Dedifferentiated amniotic fluid mesenchymal stem cell (primary cell): ENCODE data around the gene KRT76.
"Not testable (repeated sequence)": the region's sequence is repeated elsewhere in the genome, so short reads cannot be mapped to it uniquely, and the experiment has no call there.

Experiments
- DNase-seq: peaks from one replicate; pipeline ENCODE4 v3.0.0-alpha.2; 2016; ENCODE audit errors: extremely low spot score

The KRT76 gene

DNA sequence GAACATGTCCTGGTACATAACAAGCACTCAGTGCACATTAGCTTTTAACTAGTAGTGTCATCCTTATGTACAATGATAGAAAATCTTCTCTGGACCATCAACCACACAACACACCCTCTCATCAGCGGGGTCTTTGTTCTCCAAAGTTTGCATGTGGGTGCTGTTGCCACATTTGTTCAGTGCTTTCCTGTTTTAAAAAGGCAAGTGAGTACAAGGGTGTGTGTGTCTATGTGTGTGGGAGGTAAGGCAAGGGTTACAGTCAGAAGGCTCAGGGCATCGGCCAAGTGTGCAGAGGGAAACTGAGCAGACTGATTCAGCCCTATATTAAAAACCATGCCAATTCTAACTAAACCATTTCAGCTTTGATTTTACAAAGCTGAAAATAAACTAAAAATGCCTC is 17.9 kb downstream of the KRT76 start:
- no peak for DNase-seq

DNA sequence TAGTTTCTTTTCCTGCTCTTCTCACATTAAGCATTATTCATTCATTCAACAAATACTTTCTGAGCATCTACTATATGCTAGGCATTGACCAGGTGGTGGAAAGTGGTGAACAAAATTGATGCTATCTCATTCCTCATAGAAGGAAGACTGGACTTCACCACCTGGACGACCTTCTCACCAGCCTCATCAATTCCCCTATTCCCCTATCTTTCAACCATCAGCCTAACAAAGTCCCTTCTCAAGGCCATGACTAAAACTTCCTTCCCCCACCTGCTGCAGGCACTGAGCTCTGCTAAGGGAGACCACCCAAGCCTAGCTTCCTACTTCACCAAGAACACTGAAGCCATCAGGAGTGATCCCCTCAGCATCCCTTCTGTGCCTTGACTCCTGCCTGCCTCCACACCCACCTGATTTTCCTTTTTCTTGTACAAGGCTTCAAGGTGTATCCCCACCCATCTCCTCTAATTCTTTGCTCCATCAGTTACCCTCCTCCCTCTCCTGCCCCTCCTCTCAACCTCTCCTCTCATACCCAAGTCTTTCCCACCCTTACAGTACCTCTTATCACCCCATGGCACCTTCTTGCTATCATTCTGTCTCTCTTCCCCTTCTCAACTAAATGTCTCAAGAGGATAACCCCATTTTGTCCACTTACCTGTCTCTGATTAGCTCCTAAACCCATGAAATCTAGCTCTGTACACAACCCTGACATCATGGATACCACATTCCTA is 19.5 kb downstream of the KRT76 start:
- no peak for DNase-seq

DNA sequence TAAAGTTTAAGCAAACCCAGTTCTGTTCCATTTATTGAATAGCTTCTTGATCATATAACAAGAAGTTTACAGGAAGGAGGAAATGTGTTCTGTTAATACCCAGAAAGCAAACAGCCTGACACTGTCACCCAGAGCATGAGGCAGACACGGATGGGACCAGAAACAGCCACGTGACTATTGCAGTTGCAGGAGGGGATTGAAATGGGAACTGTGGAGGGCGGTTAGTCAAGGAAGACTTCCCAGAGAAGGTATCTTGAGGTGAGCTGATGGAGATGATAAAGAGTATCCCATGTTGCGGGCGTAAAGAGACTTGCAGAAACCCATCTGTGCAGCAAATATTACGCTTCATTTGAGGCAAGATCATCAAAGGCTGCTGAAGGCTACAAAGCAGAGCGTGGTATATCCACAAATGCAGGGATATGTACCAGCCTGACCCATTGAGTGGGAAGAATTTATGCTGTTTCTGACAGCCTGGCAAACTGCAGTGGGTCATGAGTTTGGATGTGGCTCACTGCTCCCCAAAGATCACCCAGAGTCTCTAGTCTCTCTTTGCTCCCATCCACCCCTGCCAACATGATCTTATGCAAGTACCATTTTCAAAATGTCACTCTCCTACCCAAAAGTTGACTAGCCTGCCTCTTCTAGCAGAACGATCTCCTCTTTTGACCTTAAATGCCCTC is 20.7 kb downstream of the KRT76 start:
- DNase-seq, result no peak

DNA sequence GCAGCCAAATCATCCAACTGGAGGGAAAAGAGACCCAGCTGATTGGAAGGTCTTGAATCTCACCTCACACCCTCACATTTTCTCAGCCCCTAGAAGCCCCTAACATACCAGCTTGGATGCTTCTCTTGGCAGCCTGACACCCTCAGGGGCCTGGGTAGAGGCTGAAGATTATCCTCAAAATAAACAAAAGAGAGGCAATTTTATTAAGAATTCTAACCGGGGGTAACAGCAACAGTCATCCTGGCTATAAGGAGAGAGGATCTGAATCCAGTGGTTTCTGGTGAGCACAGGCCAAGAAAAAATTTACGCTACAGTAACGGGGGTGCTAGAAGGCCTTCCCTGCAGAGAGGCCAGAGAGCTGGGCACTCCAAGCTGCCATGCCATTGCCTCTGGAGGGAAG is 21.6 kb downstream of the KRT76 start:
- no peak for DNase-seq

DNA sequence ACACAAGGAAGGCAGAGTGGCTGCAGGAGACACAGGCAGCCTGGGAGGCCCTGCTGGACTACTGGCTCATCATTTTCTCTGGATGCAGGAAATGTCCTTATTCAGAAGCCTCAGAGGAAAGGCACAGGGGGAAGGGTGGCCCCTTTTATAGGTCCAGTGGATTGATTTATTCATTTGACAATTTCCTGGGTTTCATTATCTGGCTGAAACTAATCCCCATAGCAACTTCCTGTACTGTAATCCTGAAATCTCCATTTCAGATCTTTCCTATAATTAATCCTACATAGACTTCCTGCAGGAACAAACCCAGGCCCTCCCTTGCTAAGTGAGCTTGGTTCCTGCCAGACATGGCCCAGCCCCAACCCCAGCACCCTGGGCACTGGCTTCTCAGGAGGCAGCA is 23.0 kb downstream of the KRT76 start:
- no peak for DNase-seq

DNA sequence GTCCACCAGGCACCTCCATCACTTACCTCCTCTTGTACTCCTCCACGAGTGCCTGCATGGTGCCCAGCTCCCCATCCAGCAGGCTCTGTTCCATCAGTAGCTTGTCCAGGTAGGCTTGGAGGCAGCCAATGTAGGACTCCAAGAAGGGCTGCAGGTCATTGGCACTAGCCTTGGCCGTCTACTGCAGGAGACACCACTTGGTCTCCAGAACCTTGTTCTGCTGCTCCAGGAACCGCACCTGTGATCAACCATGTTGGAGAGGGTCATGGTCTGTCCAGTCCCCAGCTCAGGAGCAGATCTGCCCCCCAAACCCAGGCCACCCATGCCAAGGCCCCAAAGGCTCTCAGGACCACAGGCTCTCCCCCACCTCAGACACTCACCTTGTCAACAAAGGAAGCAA is 23.9 kb downstream of the KRT76 start:
- no peak for DNase-seq

DNA sequence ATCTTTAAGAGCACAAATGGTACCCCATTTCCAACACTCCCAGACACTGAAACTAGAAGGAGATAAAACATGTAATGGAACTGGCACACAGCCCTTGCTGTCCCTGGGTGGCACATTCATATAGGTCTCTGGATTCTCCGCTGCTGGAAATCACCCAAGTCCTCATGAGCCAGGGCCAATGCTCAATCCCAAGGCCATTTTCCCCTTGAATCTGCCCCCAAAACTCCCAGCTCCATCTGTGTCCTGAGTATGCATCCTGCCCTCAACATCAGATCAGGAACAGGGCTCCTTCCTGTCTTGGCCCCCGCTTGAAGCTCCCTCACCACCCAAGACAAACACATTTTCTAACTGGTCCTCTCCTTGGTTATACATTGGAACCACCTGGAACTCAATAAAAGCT is 24.6 kb downstream of the KRT76 start:
- DNase-seq, result no peak

DNA sequence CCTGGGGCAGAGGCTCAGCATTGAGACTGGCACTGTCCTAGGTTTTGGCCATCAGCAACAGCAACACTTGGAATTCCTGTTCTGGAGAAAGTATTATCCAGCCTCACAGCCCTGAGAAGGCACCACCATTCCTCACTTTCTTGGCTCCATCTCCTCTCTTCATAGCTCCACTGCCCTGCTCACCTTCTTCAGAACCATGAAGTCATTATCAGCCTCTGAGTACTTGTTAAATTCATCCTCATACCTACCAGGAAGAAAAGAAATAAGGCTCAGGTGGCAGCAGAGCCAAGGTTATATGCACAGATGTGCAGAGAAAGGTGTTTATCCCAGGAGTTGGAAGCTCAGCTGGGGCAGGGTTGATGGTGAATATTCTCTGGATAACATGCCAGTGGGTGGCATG is 25.4 kb downstream of the KRT76 start:
- no peak for DNase-seq

DNA sequence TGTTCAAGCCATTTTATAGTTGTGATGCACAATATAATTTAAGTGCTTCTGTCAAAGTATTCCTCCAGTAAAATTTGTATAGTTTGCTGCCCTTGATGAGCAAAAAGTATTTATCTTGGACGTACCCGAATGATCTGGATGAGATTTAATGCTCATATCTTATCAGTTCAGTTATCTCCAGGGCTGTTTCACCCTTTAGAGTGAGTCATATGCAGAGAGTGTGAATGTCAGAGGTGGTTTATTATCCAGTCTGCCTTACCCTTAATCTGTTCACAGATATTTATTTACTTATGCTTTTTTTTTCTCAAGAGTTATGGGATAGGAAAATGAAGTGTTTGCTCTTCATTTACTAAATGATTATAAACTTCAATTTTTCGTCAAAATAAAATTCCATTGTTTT is 26.6 kb downstream of the KRT76 start:
- DNase-seq, result not testable (repeated sequence)

DNA sequence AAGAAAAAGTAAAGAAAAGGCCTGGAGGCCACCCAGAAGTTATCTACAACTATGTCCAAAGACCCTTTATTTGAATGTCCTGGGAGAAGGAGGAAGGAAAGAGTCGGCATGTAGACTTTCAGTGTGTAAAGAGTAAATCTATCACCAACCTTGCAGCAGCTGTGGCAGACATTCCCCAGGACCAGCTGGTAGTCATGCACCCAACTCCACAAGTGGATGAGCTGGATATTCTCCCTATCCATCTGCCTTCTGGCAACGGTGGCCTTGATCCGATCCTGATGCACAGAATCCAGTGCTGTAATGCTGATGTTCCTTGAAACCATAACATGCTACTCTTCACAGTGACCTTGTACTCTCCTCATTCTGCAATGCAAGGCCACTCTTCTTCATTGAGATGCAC is 27.3 kb downstream of the KRT76 start:
- no peak for DNase-seq

DNA sequence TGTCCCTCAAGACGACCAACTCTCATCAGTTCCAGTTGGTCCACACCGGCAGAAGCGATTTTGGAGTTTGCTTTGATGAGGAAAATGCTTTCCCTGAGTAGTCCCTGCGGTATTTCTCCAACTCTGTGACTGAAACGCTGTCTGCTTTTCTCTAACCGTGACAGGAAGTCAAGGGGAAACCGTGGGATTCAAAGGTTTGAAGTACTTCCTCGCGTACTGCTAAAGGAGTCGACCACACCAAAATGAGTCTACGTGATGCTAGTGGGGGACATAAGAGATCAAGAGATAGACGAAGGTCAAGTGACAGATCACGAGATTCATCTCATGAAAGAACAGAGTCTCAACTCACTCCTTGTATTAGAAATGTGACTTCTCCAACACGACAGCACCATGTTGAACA is 28.6 kb downstream of the KRT76 start:
- DNase-seq, result no peak

DNA sequence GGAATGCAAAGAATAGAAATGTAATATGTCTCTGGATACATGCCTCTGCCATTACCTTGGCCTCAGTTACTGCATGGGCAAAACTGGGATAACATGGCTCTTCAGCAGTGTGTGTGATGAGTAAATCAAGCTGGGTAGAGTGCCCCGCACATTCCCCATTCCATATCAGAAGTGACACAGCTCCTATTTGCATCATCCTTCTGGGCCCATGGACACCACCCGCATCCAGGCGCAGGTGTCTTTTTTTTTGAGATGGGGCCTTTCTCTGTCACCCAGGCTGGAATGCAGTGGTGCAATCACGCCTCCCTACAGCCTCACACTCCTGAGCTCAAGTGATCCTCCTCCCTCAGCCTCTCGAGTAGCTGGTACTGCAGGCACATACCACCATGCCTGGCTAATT is 31.6 kb downstream of the KRT76 start:
- no peak for DNase-seq

DNA sequence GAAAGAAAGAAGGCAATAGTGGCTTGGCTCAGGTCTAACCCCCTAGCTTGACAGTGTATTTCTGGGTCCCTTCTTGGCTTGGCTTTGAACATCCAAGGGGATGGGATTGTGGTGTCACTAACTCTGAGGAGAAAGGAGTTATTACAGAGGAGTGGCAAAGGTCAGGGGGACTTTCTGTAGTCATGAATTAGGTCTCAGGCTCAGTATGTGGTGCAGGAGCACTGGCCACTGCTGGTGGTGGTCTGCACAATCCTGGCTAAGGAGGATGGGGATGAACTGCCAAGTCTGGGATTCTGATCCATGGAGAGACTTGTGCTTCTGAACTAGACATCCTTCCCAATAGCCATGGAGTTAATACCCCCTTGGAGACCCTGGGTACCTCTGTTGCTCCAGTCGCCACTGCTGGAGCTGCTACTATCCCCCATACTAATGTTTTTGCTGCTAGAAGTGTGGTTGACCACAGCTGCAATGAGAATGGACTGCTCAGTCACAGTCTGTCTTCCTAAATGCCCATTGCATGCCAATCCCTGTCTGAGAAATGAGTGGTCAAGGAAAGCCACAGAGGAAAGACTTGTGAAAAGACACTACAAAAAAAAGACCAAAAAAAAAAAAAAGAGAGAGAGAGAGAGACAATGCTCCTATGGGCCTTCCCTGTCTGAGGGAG is 32.5 kb downstream of the KRT76 start:
- DNase-seq, result no peak

DNA sequence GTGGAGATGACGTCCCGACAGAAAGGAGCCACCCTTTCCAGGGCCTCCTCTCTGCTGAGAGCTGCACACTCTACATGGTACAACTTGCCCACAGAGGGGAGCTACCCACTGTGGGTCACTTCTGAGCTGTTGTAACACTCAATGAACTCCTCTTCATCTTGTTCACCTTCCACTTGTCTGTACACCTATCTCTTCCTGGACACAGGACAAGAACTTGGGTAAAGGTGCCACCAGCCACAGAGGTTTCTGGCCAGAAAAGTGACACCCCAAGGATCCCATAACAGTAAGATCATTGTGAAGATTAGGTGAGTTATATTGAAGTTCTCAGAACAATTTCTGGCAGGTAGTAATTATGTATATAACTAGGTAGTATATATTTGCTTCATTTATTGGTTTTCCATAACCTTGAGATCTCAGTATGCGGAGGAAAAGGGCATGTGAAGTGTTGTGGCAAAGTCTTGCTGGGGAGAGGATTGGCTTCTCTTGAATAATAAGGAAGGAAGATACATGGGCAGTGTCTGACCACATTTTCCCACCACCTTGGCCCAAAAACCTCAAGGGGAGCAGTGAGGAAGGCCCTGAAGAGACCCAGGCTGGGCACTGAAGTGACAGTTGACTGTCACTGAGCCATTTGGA is 34.2 kb downstream of the KRT76 start:
- no peak for DNase-seq

DNA sequence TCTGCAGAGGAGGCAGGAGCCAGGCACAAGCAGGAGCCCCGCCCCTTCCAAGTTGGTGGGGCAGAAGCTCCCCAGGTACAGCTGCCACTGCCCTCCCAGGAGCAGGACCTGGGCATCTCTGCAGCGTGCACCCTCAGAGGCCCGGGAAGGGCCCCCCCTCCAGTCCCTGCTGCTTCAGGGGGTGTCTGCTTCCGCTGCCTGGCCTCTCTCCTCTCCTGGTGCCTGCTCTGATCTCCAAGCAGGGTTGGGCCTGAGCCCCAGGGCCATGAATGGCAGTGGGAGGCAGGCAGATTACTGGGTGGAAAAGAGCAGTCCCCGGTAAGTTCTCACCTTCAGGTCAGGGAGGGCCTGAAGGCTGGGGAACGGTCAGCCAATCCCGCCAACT is 35.0 kb downstream of the KRT76 start:
- DNase-seq, result no peak

DNA sequence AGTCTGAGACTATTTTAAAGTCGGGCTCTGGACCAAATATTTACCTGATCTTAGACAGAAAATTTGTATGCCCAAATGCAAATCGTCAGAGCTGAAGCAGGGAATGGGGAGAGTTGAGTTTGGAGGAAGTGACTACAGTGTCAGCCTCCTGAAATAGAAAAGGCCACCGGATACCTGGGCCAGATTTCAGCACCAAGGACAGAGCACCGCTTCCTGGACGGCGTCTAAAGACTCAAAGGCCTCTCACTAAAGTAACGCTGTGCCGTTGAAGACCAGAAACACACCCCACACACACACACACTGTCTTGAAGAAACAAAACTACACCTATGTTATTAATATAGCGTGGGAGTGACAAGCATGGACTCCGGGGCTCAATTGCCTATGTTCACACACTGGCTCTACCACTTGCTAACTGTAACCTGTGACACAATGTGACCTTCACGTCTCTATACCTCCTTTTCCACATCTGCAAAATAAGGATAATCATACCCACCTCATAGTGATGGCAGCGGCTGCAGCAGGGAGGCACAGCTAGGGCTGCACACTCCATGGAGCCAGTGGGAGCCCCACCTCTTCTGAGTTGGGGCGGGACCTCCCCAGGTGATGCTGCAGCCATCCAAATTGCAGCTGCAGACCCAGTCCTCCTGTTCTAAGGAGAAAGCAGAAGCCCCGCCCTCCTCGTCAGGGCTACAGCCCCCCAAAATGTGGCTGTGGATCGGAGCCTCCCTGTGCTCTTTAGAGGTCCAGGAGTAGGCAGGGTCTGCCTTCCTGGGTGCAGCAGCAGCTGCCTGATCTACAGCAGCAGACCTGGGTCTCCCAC is 35.6 kb downstream of the KRT76 start:
- peak; percentile 20 for DNase-seq

DNA sequence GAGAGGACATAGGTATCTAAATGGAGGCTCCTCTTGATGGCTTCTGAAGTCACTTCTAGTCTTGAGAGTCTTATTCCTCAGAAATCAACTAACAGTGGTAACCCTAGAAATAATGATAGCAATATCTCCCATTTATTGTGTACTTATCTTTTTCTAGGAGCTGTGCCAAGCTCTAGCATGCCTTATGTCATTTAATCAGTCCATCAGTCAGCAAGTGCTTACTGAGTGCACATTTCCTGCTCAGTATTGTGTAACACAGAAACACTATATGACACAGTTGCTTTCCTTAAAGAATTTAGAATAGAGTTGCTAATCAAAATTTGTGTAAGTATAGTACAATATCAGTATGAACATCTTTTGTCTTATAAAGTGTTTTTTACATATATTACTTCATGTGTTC is 36.6 kb downstream of the KRT76 start:
- no peak for DNase-seq

DNA sequence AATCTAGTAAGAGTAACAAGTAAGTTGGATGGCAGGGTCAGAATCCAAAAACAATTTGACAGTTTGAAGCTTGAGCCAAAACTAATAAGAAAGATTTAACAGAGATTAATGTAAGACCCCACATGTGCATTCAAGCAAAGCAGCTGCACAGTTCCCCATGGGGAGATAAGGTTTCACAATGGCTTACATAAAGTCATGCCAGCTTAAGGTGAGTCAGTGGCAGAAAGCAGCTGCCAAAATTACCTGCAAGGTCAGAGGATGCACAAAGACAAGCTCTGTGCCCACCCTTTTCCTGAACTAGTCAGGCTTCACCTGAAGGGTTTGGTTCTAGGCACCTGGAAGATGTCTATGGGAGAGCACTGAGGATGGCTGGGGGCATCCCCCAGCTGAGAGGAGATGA is 37.2 kb downstream of the KRT76 start:
- DNase-seq, result no peak

DNA sequence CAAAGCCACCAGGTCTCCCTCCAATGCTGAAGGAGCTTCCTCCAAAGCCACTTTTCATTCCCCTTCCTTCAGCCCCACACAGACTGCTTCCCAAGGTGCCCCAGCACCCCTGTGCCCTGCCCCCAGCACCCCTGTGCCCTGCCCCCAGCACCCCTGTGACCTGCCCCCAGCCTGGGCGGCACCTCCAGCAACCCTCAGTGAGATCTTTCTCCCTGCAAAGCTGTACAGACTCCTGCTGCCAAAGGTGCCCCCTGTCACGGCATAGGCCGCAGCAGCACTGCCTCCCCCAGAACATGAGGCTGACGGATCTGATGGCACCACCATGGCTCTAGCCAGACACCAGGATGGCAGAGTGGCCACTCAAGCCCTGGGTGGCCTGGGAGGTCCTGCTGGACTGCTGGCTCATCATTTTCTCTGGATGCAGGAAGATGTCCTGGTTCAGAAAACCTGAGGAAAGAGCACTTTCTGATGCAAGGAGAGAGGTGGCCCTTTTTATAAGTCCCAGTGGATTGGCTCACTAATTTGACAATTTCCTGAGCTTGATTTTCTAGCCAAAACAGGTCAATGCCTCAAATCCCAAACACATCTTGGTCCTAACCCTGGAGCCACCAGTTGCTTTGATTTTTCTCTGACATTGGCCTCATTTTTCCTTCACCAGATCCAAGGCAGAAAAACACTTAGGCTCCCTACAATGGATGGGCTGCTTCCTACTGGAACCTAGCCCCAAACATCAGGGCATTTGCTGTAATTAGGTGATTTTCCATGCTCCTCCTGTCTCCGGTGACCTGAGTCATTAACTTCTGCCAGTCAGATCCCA is 41.1 kb downstream of the KRT76 start:
- DNase-seq, result no peak

DNA sequence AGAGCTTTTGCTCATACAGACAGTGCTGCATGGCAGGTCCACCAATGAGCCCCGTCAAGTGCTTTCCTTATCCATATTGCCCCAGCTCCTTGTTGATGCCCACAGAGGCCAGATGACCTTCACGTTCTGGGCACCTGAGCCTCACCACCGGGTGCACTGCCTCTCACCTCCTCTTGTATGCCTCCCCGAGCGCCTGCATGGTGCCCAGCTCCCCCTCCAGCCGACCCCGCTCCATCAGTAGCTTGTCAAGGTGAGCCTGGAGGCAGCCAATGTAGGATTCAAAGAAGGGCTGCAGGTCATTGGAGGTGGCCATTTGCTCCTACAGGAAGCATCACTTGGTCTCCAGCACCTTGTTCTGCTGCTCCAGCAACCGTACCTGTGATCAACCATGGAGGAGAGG is 42.0 kb downstream of the KRT76 start:
- DNase-seq, result no peak

DNA sequence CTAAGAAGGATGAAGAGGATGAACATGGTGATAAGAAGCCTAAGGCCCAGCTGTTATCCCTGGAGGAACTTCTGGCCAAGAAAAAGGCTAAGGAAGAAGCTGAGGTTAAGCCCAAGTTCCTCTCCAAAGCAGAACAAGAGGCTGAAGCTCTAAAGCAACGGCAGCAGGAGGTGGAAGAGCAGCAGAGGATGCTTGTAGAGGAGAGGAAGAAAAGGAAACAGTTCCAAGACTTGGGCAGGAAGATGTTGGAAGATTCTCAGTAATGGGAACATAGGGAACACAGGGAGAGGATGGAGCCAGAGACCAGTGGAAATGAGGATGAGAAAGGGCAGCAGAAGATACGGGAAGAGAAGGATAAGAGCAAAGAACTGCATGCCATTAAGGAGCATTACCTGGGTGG is 46.4 kb downstream of the KRT76 start:
- DNase-seq, result no peak
